OCI-LY7 (cell line): Measurements from ENCODE around the gene ZMIZ1. TPM values are rescaled to one million over a fixed set of nuclear protein-coding genes. Genes with fewer than 3 reads are reported as not detected.

ENCODE experiments used
- BruUV-seq: library from RNA; stranded (reverse); fragments of 400-500 nt; replicated peaks from 2 replicates; lab custom pipeline; 2021; lab: Mats Ljungman, UMichigan
- CTCF ChIA-PET: fragments of 300-600 bp; sonication (Branson Sonifier 250); formaldehyde crosslinking; loops from one replicate; lab custom pipeline; 2022; ENCODE audit warnings: antibody characterized with exemption; ENCODE audit not compliant: unreplicated experiment; lab: Charles Lee
- POLR2A ChIA-PET: fragments of 300-600 bp; sonication (Branson Sonifier 250); formaldehyde crosslinking; loops from one replicate; lab custom pipeline; 2022; ENCODE audit warnings: antibody characterized with exemption; lab: Charles Lee
- DNase-seq: peaks from one replicate; pipeline ENCODE4 v3.0.0-alpha.2; 2015; ENCODE audit warnings: low spot score
- H2AFZ ChIP-seq: fragments of 200-600 bp; sonication (generic), shearing (Covaris generic); 2 replicates; pipeline ENCODE4 v1.6.1; 2014; ENCODE audit warnings: mild to moderate bottlenecking, antibody characterized with exemption, low read length, moderate library complexity
- H3K27ac ChIP-seq: fragments of 200-600 bp; sonication (generic); 2 replicates; pipeline ENCODE4 v1.5.1; 2014; ENCODE audit warnings: mixed run types, low read depth, mild to moderate bottlenecking, moderate library complexity, low read length, inconsistent platforms; ENCODE audit not compliant: poor library complexity, severe bottlenecking
- H3K36me3 ChIP-seq: fragments of 200-600 bp; sonication (generic); 2 replicates; pipeline ENCODE4 v1.6.1; 2014; ENCODE audit warnings: mild to moderate bottlenecking, antibody characterized with exemption, low read length, moderate library complexity, mixed read lengths; ENCODE audit not compliant: insufficient read depth
- H3K4me1 ChIP-seq: fragments of 200-600 bp; sonication (generic); 2 replicates; pipeline ENCODE4 v1.5.1; 2014; ENCODE audit warnings: mild to moderate bottlenecking, low read length; ENCODE audit not compliant: insufficient read depth, poor library complexity, severe bottlenecking
- H3K4me2 ChIP-seq: fragments of 200-600 bp; sonication (generic); 2 replicates; pipeline ENCODE4 v1.6.1; 2014; ENCODE audit warnings: mild to moderate bottlenecking, low read length
- H3K4me3 ChIP-seq: fragments of 200-600 bp; sonication (generic); 2 replicates; pipeline ENCODE4 v1.5.1; 2014; ENCODE audit warnings: mild to moderate bottlenecking, low read depth, low read length; ENCODE audit not compliant: poor library complexity, severe bottlenecking
- H3K79me2 ChIP-seq: fragments of 200-600 bp; sonication (generic); 2 replicates; pipeline ENCODE4 v1.6.1; 2016; ENCODE audit warnings: low read depth, mild to moderate bottlenecking, low read length, moderate library complexity, mixed read lengths; ENCODE audit not compliant: insufficient read depth
- H3K9me2 ChIP-seq: fragments of 200-600 bp; sonication (generic); 2 replicates; pipeline ENCODE4 v1.6.1; 2016; ENCODE audit warnings: mild to moderate bottlenecking, low read length, mixed read lengths; ENCODE audit not compliant: insufficient read depth
- H3K9me3 ChIP-seq: fragments of 200-600 bp; sonication (generic); 2 replicates; pipeline ENCODE4 v1.6.1; 2014; ENCODE audit warnings: mild to moderate bottlenecking, mixed run types, low read length, mixed read lengths
- H4K20me1 ChIP-seq: fragments of 200-600 bp; sonication (generic); 2 replicates; pipeline ENCODE4 v1.6.1; 2014; ENCODE audit warnings: mild to moderate bottlenecking, antibody characterized with exemption, low read length, moderate library complexity, mixed read lengths; ENCODE audit not compliant: insufficient read depth
- EZH2phosphoT487 ChIP-seq: fragments of 200-600 bp; sonication (generic); IDR thresholded peaks from 2 replicates; pipeline ENCODE4 v1.6.1; 2018; ENCODE audit warnings: low read depth, borderline replicate concordance, mild to moderate bottlenecking, mixed run types, antibody characterized with exemption, low read length, moderate library complexity, mixed read lengths
- intact Hi-C: fragments of 100-400 bp; cut with micrococcal nuclease; formaldehyde crosslinking; loops from one replicate; pipeline ENCODE4 v1.10.0; 2022; ENCODE audit not compliant: unreplicated experiment
- total RNA-seq, 2 experiments: library from RNA; depleted of rRNA in 1 of 2; stranded (reverse); fragments of >200 nt in 1 of 2; shearing (Covaris generic) in 1 of 2; gene quantifications; 2 replicates each; pipeline ENCODE4 v1.2.3, GENCODE V29; 2014 to 2022
- TF ChIP-seq, protein P1 (sequence below): fragments of 200-600 bp; sonication (generic); conservative IDR thresholded peaks from 2 replicates; pipeline ENCODE4 v1.5.1; 2014; ENCODE audit warnings: mild to moderate bottlenecking, antibody characterized with exemption, low read length, moderate library complexity, mixed read lengths

Gene ZMIZ1
- total RNA-seq, 2 experiments from 2014 or later: 20.4 to 66.9 TPM

DNA sequence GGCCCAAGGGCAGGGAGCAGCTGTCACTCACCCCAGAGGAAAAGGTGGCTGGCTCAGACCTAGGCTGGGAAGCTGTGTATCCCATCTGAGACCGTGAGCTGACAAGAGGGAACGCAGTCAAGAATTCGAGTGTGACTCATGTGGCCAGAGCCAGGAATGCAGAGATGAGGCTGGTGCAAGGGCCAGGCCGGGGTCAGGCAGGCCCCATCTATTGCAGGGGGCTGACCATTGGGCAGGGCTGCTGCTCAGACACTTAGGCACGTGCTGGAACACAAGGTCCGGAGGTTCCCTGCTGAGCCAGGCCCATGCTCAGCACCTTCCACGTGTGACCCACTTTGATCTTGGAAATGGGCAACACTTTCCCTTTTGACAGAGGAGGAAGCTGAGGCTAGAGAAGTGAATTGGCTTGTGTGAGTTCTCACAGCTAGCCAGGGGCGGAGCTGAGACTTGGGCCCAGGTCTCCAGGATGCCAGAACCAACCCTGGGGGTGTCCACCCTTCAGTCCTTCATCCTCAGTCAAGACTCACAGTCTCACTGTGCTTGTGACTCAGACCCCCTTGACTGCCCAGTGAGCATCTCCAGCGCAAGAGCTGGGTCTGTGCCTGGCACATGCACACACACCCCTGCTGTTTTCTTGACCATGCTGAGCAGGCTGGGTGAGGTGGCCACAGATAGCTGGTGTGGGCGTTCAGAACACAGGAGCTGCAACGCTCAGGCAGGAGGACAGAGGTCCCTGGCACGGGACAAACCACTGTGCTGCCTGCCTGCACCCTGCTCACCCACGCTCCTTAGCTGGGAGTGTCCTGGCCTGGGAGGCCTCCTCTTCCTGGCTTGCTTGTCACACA lies 230.9 kb downstream of the ZMIZ1 start:
- no peaks in the 10 kb centered on the region for H3K9me3 ChIP-seq
- H3K36me3 ChIP-seq: peaks cover 91% of the 10 kb centered on the region
- H4K20me1 ChIP-seq: no peaks in the 10 kb centered on the region
- intact Hi-C loops: no loop called here
- no peak overlapping the region for H2AFZ ChIP-seq
- no TSS peak for BruUV-seq
- CTCF ChIA-PET: interaction anchor here (0.6 kb wide), 1 partner anchor 46 kb away, joined by 4 read pairs; no protein-coding TSS in a partner anchor
- POLR2A ChIA-PET: no interaction called here
- no peaks in the 10 kb centered on the region for H3K4me1 ChIP-seq
- H3K4me2 ChIP-seq: no peak overlapping the region
- no peaks in the 10 kb centered on the region for H3K9me2 ChIP-seq
- no peak for TF ChIP-seq EZH2phosphoT487
- TF ChIP-seq, protein P1, sequence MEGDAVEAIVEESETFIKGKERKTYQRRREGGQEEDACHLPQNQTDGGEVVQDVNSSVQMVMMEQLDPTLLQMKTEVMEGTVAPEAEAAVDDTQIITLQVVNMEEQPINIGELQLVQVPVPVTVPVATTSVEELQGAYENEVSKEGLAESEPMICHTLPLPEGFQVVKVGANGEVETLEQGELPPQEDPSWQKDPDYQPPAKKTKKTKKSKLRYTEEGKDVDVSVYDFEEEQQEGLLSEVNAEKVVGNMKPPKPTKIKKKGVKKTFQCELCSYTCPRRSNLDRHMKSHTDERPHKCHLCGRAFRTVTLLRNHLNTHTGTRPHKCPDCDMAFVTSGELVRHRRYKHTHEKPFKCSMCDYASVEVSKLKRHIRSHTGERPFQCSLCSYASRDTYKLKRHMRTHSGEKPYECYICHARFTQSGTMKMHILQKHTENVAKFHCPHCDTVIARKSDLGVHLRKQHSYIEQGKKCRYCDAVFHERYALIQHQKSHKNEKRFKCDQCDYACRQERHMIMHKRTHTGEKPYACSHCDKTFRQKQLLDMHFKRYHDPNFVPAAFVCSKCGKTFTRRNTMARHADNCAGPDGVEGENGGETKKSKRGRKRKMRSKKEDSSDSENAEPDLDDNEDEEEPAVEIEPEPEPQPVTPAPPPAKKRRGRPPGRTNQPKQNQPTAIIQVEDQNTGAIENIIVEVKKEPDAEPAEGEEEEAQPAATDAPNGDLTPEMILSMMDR: no peak
- no peak overlapping the region for H3K4me3 ChIP-seq
- no peaks in the 10 kb centered on the region for H3K79me2 ChIP-seq
- no peak overlapping the region for H3K27ac ChIP-seq
- no peak for DNase-seq

DNA sequence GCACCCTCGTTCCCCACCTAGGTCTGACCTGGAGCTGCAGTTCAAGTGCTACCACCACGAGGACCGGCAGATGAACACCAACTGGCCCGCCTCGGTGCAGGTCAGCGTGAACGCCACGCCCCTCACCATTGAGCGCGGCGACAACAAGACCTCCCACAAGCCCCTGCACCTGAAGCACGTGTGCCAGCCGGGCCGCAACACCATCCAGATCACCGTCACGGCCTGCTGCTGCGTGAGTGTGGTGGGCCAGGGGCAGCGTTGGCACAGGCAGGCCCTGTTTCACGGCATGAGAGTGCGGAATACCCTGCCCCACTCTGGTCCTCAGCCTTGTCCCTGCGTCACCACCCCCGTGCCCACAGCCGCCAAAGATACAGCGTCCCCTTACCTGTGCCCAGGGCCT lies 231.9 kb downstream of the ZMIZ1 start:
- H3K9me3 ChIP-seq: no peaks in the 10 kb centered on the region
- H3K9me2 ChIP-seq: no peaks in the 10 kb centered on the region
- intact Hi-C loops: no loop called here
- H3K4me3 ChIP-seq: no peak overlapping the region
- no peaks in the 10 kb centered on the region for H3K4me1 ChIP-seq
- BruUV-seq: no TSS peak
- peaks cover 91% of the 10 kb centered on the region for H3K36me3 ChIP-seq
- H4K20me1 ChIP-seq: no peaks in the 10 kb centered on the region
- H3K27ac ChIP-seq: no peak overlapping the region
- H2AFZ ChIP-seq: no peak overlapping the region
- no peak for TF ChIP-seq EZH2phosphoT487
- TF ChIP-seq, protein P1: no peak
- CTCF ChIA-PET: no interaction called here
- no peak for DNase-seq
- POLR2A ChIA-PET: no interaction called here
- H3K79me2 ChIP-seq: no peaks in the 10 kb centered on the region
- H3K4me2 ChIP-seq: no peak overlapping the region
